GM12873 (cell line): Measurements from ENCODE around the gene TTLL6.

Source experiments
- TF ChIP-seq, protein P1 (sequence below): IDR thresholded peaks from 2 replicates; pipeline ENCODE4 v1.5.1; 2012; ENCODE audit warnings: low read depth, mild to moderate bottlenecking, moderate library complexity, low read length, control low read depth; ENCODE audit not compliant: insufficient read depth; ENCODE audit errors: missing control alignments

Gene TTLL6

DNA sequence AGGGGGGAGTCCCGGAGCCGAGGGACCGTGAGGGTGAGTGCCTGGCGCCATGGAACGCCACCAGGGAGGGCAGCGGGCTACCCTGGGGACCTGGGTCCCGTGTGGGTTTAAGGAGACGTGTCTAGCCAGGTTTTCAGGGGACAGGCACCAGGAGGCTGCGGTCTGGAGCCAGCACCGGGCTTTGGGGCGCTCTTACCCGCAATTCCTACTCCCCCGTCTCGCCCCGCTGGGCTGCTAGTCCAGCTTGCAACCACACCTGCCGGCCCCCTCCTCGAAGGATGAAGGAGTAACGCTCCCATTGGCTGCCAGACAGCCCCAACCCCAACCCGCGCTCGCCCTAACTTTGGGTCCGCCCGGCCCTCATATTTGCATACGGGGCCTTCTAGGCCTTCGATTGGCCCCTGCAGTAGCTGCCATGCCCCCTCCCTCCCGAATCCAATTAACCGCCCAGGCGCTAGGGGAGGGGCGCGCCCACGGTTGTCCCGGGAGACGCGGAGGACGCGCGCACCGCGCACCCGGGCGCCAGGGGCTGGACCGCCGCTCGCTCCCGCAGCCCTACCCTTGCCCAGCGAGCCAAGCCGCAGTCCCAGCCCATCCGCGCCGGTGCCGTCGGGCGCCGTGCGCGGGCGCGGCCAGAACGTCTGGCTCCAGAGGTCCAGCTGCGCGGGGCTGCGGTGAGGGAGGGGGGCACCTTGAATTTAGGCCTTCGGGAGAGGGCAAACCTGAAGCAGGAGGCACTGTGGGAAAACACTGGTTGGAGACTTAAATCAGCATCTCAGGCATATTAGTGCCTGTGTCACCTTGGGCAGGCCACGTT lies at the start of gene TTLL6:
TSS of gene TTLL6 (minus strand) at position 456 of the 817 bp plus-strand sequence. CDS start at position 299, 157 bp downstream.
- TF ChIP-seq, protein P1, sequence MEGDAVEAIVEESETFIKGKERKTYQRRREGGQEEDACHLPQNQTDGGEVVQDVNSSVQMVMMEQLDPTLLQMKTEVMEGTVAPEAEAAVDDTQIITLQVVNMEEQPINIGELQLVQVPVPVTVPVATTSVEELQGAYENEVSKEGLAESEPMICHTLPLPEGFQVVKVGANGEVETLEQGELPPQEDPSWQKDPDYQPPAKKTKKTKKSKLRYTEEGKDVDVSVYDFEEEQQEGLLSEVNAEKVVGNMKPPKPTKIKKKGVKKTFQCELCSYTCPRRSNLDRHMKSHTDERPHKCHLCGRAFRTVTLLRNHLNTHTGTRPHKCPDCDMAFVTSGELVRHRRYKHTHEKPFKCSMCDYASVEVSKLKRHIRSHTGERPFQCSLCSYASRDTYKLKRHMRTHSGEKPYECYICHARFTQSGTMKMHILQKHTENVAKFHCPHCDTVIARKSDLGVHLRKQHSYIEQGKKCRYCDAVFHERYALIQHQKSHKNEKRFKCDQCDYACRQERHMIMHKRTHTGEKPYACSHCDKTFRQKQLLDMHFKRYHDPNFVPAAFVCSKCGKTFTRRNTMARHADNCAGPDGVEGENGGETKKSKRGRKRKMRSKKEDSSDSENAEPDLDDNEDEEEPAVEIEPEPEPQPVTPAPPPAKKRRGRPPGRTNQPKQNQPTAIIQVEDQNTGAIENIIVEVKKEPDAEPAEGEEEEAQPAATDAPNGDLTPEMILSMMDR = no peak

DNA sequence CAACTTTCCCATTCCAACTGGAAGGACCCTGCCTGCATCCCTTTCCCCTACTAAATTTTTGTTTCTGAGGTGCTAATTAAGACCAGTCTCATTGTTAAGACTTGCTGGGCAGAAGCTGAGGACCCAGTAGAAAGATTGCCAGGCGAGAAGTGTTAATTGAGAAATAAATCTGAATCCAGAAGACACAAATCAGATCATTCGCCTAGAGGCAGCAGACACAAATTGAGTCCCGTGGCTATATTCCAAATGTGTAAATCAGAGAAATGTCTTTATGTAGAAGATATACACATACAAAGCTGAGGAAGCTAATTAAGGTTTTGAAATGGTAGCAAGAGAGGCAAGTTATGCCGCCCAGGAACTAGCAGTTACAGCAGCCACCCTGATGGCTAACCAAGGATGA lies 43.4 kb upstream of the TTLL6 start:
- TF ChIP-seq, protein P1 = no peak

DNA sequence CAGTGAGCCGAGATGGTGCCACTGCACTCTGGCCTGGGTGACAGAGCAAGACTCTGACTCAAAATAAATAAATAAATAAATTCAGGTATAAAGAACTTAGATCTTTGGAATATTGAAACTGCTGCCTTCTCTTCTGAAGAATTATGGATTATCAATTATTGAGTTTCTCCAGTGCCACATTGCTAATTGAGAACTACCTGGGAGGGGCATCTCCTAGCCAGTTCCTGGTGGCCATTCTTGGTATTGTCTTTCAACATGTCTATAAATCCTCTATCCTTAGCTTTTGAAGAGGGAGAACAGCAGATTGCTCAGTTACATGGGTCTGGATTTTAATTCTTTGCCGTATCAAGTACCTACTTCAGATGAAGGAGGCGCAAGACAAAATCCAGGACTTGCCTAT lies 43.0 kb upstream of the TTLL6 start:
- TF ChIP-seq, protein P1 = peak; percentile 39

DNA sequence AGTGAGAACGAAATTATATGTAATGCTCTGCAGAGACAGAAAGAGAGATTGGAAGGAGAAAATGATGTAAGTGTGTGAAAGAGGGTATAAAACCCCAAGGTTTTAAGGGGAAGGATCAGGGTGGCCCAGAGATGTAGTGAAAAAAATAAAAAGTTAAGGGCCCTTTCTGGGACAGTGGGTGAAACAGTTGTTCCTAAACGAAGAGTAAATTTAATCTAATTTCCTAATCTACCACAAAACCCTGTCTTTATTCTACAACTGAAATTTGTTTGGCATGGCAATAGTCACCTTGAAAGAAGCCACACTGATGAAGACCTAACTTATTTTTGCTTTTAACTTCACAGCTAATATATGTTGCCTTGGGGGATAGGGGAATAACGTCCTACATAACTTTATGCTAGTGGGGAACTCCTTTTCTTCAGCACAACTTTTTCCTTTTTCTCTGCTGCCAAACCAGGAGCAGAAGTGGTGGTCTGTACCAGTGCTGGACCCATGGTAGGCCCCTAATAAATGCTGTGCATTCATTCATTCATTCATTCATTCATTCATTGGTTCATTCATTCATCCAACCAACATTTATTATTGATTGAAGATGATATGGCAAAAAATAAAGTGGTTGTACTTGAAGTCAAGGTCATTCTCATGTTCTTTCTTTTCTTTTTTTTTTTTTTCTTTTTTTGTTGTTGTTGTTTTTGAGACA lies 39.2 kb upstream of the TTLL6 start:
- TF ChIP-seq, protein P1 = no peak

DNA sequence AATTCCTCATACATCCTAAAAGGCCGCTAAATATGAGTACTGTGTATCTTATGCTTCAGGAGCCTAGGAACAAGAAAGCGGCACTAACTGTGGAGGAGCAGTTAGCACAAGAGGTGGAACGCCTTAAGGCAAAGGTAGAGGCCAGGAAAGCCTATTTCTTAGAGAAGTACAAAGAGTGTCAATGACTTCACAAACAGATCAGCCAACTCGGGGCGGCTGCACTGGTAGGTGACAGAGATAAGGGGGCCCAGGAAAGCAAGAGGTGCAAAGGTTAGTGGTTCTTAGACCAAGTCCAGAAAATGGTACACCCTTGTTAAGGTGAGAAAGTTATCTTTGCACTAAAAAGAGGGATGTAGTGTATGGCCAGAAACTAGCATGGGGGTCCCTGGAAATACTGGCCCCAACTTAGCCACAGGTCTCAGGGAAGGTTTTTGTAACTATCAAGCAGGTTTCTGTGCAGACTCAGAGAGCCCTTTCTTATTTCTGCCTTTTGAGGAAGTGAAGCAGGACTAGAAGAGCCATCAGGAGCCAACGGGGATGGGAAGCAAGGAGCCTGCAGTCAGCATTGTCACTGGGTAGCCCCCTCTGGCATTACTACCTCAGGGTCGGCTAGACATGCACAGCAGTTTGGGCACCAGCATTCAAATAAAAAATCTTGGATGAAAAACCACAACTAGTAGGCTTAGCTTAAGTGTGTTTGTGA lies 37.9 kb upstream of the TTLL6 start:
- TF ChIP-seq, protein P1 = no peak

DNA sequence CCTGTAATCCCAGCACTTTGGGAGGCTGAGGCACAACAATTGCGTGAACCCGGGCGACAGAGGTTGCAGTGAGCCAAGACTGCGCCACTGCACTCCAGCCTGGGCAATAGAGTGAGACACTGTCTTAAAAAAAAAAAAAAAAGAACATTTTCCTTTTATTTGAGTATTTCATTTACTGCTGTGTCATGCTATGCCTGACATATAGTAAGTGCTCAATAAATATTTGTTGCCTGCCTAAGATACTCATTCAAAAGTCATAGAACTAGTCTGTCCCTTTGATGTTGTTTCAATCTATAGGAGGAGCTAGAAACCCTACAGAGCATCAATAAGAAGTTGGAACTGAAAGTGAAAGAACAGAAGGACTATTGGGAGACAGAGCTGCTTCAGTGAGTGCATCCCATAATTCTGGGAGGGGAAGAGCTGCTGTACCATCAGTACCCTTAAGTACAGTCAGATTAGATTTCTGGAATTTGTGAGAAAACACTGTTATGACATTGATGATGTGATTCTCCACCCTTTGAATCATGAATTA lies 33.8 kb upstream of the TTLL6 start:
- TF ChIP-seq, protein P1 = no peak
